ENCODE measurements around the gene C10orf88. TPM values are rescaled to one million over a fixed set of nuclear protein-coding genes. Genes with fewer than 3 reads are reported as not detected.

Gene C10orf88
- total RNA-seq, 5 donors from 2014 or later (not counting 1 experiment from before 2014, with no cell fraction given) = 7.1 to 13.2 (median 11.5) TPM

DNA sequence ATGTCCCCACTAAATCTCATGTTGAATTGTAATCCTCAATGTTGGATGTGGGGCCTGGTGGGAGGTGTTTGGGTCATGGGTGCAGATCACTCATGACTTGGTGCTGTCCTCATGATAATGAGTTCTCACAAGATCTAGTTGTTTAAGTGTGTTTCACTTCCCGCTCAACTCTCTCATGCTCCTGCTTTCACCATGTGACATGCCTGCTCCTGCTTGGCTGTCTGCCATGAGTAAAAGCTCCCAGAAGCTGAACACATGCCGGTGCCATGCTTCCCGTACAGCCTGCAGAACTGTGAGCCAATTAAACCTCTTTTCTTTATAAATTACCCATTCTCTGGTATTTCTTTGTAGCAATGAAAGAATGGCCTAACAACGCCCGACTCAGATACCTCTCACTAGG lies 20.0 kb upstream of the C10orf88 start:
- DNase-seq (no peak), ATAC-seq (replicated peaks in 1 of 4) (no peak)
- H3K4me1 Mint-ChIP-seq = no peaks in the 10 kb centered on the region
- H3K36me3 Mint-ChIP-seq = no peaks in the 10 kb centered on the region
- WGBS (ENCODE audit: insufficient coverage) = 80% methylated on average over 3 of the region's 5 CpGs
- no peaks in the 10 kb centered on the region for H3K36me3 ChIP-seq (ENCODE audit: control insufficient read depth in 2 of 2, extremely low read depth in 1 of 2, insufficient read depth in 1 of 2, low read length in 1 of 2)
- H3K9me3 ChIP-seq = no peaks in the 10 kb centered on the region
- no peak overlapping the region for H3K27ac ChIP-seq (ENCODE audit: low read length)
- H3K27me3 Mint-ChIP-seq = peaks cover 0 to 3% of the 10 kb centered on the region in 2 donors
- H3K9me3 Mint-ChIP-seq = peaks cover 0 to 5% (median 0%) of the 10 kb centered on the region in 3 donors
- POLR2A ChIA-PET = no interaction called here
- CTCF ChIA-PET = no interaction called here
- H3K4me1 ChIP-seq (ENCODE audit: control insufficient read depth in 1 of 2, extremely low read depth in 1 of 2, insufficient read depth in 2 of 2, low read length in 2 of 2) = no peaks in the 10 kb centered on the region
- H3K4me3 Mint-ChIP-seq = no peak overlapping the region
- H3K4me3 ChIP-seq (ENCODE audit: control insufficient read depth in 1 of 2, extremely low read depth in 1 of 2, low read length in 1 of 2) = no peak overlapping the region
- no peak overlapping the region for H3K27ac Mint-ChIP-seq
- H3K27me3 ChIP-seq (replicated peaks in 1 of 2; ENCODE audit: control insufficient read depth in 2 of 2, extremely low read depth in 1 of 2, insufficient read depth in 2 of 2, low read length in 1 of 2) = no peaks in the 10 kb centered on the region

DNA sequence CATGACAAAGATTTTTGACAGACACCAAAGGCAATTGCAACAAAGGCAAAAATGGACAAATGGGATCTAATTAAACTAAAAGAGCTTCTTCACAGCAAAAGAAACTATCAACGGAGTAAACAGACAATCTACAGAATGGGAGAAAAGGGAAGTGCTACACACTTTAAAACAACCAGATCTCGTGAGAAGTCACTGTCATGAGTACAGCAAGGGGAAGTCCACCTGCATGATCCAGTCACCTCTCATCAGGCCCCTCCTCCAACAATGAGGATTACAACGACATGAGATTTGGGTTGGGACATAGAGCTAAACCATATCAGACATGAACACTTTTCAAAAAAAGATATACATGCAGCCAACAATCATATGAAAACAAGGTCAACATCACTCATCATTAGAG lies 14.7 kb upstream of the C10orf88 start:
- H3K4me3 Mint-ChIP-seq = no peak overlapping the region
- DNase-seq (no peak), ATAC-seq (replicated peaks in 1 of 4) (no peak)
- POLR2A ChIA-PET = no interaction called here
- H3K27me3 Mint-ChIP-seq = peaks cover 13 to 18% of the 10 kb centered on the region in 2 donors
- WGBS (ENCODE audit: insufficient coverage) = no CpG with 5 or more reads among the region's 3 CpGs
- H3K4me1 Mint-ChIP-seq = no peaks in the 10 kb centered on the region
- Histone ChIP-seq H3K4me3 (ENCODE audit: control insufficient read depth in 1 of 2, extremely low read depth in 1 of 2, low read length in 1 of 2) (no peak overlapping the region), H3K36me3 (ENCODE audit: control insufficient read depth in 2 of 2, extremely low read depth in 1 of 2, insufficient read depth in 1 of 2, low read length in 1 of 2) (no peaks in the 10 kb centered on the region), H3K4me1 (ENCODE audit: control insufficient read depth in 1 of 2, extremely low read depth in 1 of 2, insufficient read depth in 2 of 2, low read length in 2 of 2) (no peaks in the 10 kb centered on the region), H3K9me3 (no peaks in the 10 kb centered on the region), H3K27me3 (replicated peaks in 1 of 2; ENCODE audit: control insufficient read depth in 2 of 2, extremely low read depth in 1 of 2, insufficient read depth in 2 of 2, low read length in 1 of 2) (peaks cover 0 to 12% of the 10 kb centered on the region in 2 experiments), H3K27ac (ENCODE audit: low read length) (no peak overlapping the region)
- peaks cover 22% of the 10 kb centered on the region for H3K36me3 Mint-ChIP-seq
- peaks cover 28 to 30% (median 28%) of the 10 kb centered on the region in 3 donors for H3K9me3 Mint-ChIP-seq
- H3K27ac Mint-ChIP-seq = no peak overlapping the region
- CTCF ChIA-PET = no interaction called here

DNA sequence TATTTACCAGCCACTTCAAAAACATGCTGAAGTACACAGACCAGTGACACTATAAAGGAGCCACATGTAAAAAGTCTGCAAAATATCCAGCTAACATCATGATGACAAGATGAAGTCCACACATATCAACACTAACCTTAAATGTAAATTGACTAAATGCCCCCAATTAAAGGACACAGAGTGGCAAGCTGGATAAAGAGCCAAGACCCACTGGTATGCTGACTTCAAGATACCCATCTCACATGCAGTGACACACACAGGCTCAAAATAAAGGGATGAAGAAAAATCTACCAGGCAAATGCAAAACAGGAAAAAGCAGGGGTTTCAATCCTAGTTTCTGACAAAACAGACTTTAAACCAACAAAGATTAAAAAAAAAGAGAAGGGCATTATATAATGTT lies 12.9 kb upstream of the C10orf88 start:
- no peak overlapping the region for H3K27ac Mint-ChIP-seq
- peaks cover 17 to 26% of the 10 kb centered on the region in 2 donors for H3K27me3 Mint-ChIP-seq
- Histone ChIP-seq H3K9me3 (no peaks in the 10 kb centered on the region), H3K4me3 (ENCODE audit: control insufficient read depth in 1 of 2, extremely low read depth in 1 of 2, low read length in 1 of 2) (no peak overlapping the region), H3K4me1 (ENCODE audit: control insufficient read depth in 1 of 2, extremely low read depth in 1 of 2, insufficient read depth in 2 of 2, low read length in 2 of 2) (no peaks in the 10 kb centered on the region), H3K36me3 (ENCODE audit: control insufficient read depth in 2 of 2, extremely low read depth in 1 of 2, insufficient read depth in 1 of 2, low read length in 1 of 2) (no peaks in the 10 kb centered on the region), H3K27ac (ENCODE audit: low read length) (no peak overlapping the region), H3K27me3 (replicated peaks in 1 of 2; ENCODE audit: control insufficient read depth in 2 of 2, extremely low read depth in 1 of 2, insufficient read depth in 2 of 2, low read length in 1 of 2) (peaks cover 0 to 15% of the 10 kb centered on the region in 2 experiments)
- ChIA-PET CTCF (no interaction called here), POLR2A (no interaction called here)
- DNase-seq (no peak), ATAC-seq (replicated peaks in 1 of 4) (no peak)
- H3K4me3 Mint-ChIP-seq = no peak overlapping the region
- peaks cover 22% of the 10 kb centered on the region for H3K36me3 Mint-ChIP-seq
- H3K9me3 Mint-ChIP-seq = peaks cover 28 to 30% (median 28%) of the 10 kb centered on the region in 3 donors
- H3K4me1 Mint-ChIP-seq = no peaks in the 10 kb centered on the region

DNA sequence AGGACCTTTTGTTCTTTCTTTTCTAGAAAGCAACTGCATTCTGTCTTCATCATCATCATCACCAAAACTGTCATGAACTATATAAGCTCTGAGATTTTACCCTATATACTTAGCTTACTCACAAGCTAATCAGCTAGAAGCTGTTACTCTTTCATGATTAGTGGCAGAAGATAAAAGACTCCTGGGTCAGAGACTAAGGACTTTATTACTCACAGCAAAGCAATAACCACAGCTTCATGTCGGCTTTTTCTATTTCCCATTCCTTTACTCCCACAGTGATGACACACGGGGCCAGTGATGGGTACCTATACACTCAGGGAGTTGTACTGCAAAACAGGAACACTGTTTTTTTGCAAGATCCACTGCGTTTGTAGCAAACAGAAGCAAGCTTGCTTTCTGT lies 8.4 kb upstream of the C10orf88 start:
- H3K36me3 Mint-ChIP-seq = peaks cover 20% of the 10 kb centered on the region
- Histone ChIP-seq H3K4me3 (ENCODE audit: control insufficient read depth in 1 of 2, extremely low read depth in 1 of 2, low read length in 1 of 2) (no peak overlapping the region), H3K27me3 (replicated peaks in 1 of 2; ENCODE audit: control insufficient read depth in 2 of 2, extremely low read depth in 1 of 2, insufficient read depth in 2 of 2, low read length in 1 of 2) (peaks cover 5 to 15% of the 10 kb centered on the region in 2 experiments), H3K36me3 (ENCODE audit: control insufficient read depth in 2 of 2, extremely low read depth in 1 of 2, insufficient read depth in 1 of 2, low read length in 1 of 2) (no peaks in the 10 kb centered on the region), H3K27ac (ENCODE audit: low read length) (no peak overlapping the region), H3K9me3 (no peaks in the 10 kb centered on the region), H3K4me1 (ENCODE audit: control insufficient read depth in 1 of 2, extremely low read depth in 1 of 2, insufficient read depth in 2 of 2, low read length in 2 of 2) (no peaks in the 10 kb centered on the region)
- peaks cover 15 to 22% of the 10 kb centered on the region in 2 donors for H3K27me3 Mint-ChIP-seq
- ATAC-seq (replicated peaks in 1 of 4) (no peak), DNase-seq (no peak)
- H3K9me3 Mint-ChIP-seq = peaks cover 15 to 19% (median 15%) of the 10 kb centered on the region in 3 donors
- no peaks in the 10 kb centered on the region for H3K4me1 Mint-ChIP-seq
- H3K4me3 Mint-ChIP-seq = no peak overlapping the region
- ChIA-PET CTCF (interaction anchor here in 1 of 2 donors (0.6 kb wide), 1 partner anchor 48 kb away, joined by 3 read pairs; no protein-coding TSS in a partner anchor), POLR2A (interaction anchor here in 1 of 2 donors (0.5 kb wide), 1 partner anchor 11 kb away, joined by 5 read pairs; no protein-coding TSS in a partner anchor)
- WGBS (ENCODE audit: insufficient coverage) = 54% methylated on average over 3 of the region's 3 CpGs
- H3K27ac Mint-ChIP-seq = no peak overlapping the region

DNA sequence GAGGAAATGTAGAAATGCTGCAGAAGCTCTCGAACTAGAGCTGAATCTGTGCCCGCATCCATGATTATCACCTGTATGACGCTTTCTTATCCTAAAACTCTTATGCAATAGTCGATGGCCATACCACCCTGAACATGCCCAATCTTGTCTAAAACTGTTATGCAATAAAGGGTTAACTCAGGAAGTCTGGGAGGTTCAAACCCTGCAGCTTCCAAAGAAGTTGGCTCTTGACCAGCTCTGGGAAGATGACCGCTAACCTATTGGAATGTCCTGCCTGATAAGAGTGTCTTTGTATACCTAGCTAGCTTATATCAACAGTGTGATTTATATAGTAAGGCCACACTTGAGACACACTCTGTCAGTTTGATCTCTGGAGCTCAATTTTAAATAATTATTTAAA lies 3.4 kb upstream of the C10orf88 start:
- ChIA-PET POLR2A (interaction anchor here (0.6 kb wide), 2 partner anchors 25 to 1037 kb away, joined by 3 to 4 read pairs; no protein-coding TSS in a partner anchor), CTCF (interaction anchor here in 1 of 2 donors (1.0 kb wide), 1 partner anchor 24 kb away, joined by 3 read pairs; no protein-coding TSS in a partner anchor)
- Mint-ChIP-seq H3K27ac (no peak overlapping the region), H3K36me3 (peaks cover 5% of the 10 kb centered on the region), H3K4me3 (no peak overlapping the region), H3K27me3 (peaks cover 4 to 5% of the 10 kb centered on the region in 2 donors), H3K9me3 (peaks cover 0 to 8% (median 3%) of the 10 kb centered on the region in 3 donors), H3K4me1 (peaks cover 20 to 30% (median 23%) of the 10 kb centered on the region in 3 donors)
- no peak overlapping the region for H3K27ac ChIP-seq (ENCODE audit: low read length)
- ATAC-seq (replicated peaks in 1 of 4) (no peak), DNase-seq (no peak)
- WGBS (ENCODE audit: insufficient coverage) = 91% methylated on average over 3 of the region's 5 CpGs
- H3K4me3 ChIP-seq (ENCODE audit: control insufficient read depth in 1 of 2, extremely low read depth in 1 of 2, low read length in 1 of 2) = no peak overlapping the region
- H3K4me1 ChIP-seq (ENCODE audit: control insufficient read depth in 1 of 2, extremely low read depth in 1 of 2, insufficient read depth in 2 of 2, low read length in 2 of 2) = peaks cover 3 to 18% of the 10 kb centered on the region in 2 experiments
- H3K27me3 ChIP-seq (replicated peaks in 1 of 2; ENCODE audit: control insufficient read depth in 2 of 2, extremely low read depth in 1 of 2, insufficient read depth in 2 of 2, low read length in 1 of 2) = peaks cover 0 to 5% of the 10 kb centered on the region in 2 experiments
- no peaks in the 10 kb centered on the region for H3K36me3 ChIP-seq (ENCODE audit: control insufficient read depth in 2 of 2, extremely low read depth in 1 of 2, insufficient read depth in 1 of 2, low read length in 1 of 2)
- H3K9me3 ChIP-seq = no peaks in the 10 kb centered on the region

DNA sequence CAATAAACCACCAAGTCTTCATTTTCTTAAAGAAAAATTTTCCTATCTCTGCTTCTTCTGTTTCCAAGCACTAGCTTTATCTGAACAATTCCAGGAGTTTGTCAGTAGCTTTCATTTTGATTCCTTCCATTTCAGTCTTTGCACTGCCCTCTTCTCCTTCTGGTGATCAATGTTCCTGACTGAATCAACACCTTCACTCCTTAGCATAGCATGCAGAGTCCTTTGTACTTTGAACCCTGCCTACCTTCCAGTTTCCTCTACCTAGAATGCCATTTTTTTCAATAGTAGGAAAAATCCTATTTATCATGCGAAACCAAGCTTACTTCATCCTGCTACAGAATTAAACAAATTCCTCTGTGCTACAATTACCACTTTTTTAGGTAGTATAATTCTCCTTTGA lies 1.9 kb upstream of the C10orf88 start:
- POLR2A ChIA-PET = no interaction called here
- H3K36me3 ChIP-seq (ENCODE audit: control insufficient read depth in 2 of 2, extremely low read depth in 1 of 2, insufficient read depth in 1 of 2, low read length in 1 of 2) = no peaks in the 10 kb centered on the region
- H3K4me3 ChIP-seq (ENCODE audit: control insufficient read depth in 1 of 2, extremely low read depth in 1 of 2, low read length in 1 of 2) = no peak overlapping the region
- no peak overlapping the region for H3K4me3 Mint-ChIP-seq
- peaks cover 0 to 8% (median 4%) of the 10 kb centered on the region in 3 donors for H3K9me3 Mint-ChIP-seq
- peaks cover 0 to 5% of the 10 kb centered on the region in 2 experiments for H3K27me3 ChIP-seq (replicated peaks in 1 of 2; ENCODE audit: control insufficient read depth in 2 of 2, extremely low read depth in 1 of 2, insufficient read depth in 2 of 2, low read length in 1 of 2)
- DNase-seq (no peak), ATAC-seq (replicated peaks in 1 of 4) (no peak)
- H3K27me3 Mint-ChIP-seq = no peaks in the 10 kb centered on the region
- peaks cover 3 to 18% of the 10 kb centered on the region in 2 experiments for H3K4me1 ChIP-seq (ENCODE audit: control insufficient read depth in 1 of 2, extremely low read depth in 1 of 2, insufficient read depth in 2 of 2, low read length in 2 of 2)
- peaks cover 27 to 38% (median 28%) of the 10 kb centered on the region in 3 donors for H3K4me1 Mint-ChIP-seq
- CTCF ChIA-PET = interaction anchor here (0.6 to 0.9 kb wide), 3 partner anchors 11 to 178 kb away, joined by 3 to 6 read pairs (median 3); no protein-coding TSS in a partner anchor
- H3K36me3 Mint-ChIP-seq = peaks cover 6% of the 10 kb centered on the region
- H3K27ac Mint-ChIP-seq = peak overlapping the region in 1 of 2 donors; percentile 0
- H3K9me3 ChIP-seq = no peaks in the 10 kb centered on the region
- H3K27ac ChIP-seq (ENCODE audit: low read length) = no peak overlapping the region
- WGBS (ENCODE audit: insufficient coverage) = no CpG with 5 or more reads among the region's 1 CpG

All from T-cell (primary cell).